Keratinocyte (primary cell): ENCODE results near the gene RPGRIP1. TPM values are rescaled to one million over a fixed set of nuclear protein-coding genes. Genes with fewer than 3 reads are reported as not detected.

ENCODE experiments used
- DNase-seq: peaks from one replicate; pipeline ENCODE4 v3.0.0-alpha.2; 2011; ENCODE audit warnings: low read depth, missing footprints, low spot score
- FAIRE-seq: peaks from 2 replicates; lab custom pipeline; 2011; peaks lifted over from hg19 to GRCh38; lab: Jason Lieb, UNC
- H2AFZ ChIP-seq: 2 replicates; pipeline ENCODE4 v1.6.0; 2012; ENCODE audit warnings: low read length, control low read depth, inconsistent platforms; ENCODE audit not compliant: control insufficient read depth
- H3K27ac ChIP-seq: 2 replicates; pipeline ENCODE4 v1.5.1; 2011; ENCODE audit warnings: low read length; ENCODE audit not compliant: control insufficient read depth, insufficient read depth
- H3K27me3 ChIP-seq: 3 replicates; pipeline ENCODE4 v1.6.0; 2011; ENCODE audit warnings: low read length; ENCODE audit not compliant: control insufficient read depth, insufficient read depth; ENCODE audit errors: extremely low read depth
- H3K36me3 ChIP-seq, 2 experiments: 2 replicates in 1 of 2; 3 replicates in 1 of 2; pipeline ENCODE4 v1.5.1; 2011; ENCODE audit warnings: low read length in 2 of 2, mild to moderate bottlenecking in 1 of 2; ENCODE audit not compliant: control insufficient read depth in 2 of 2, insufficient read depth in 2 of 2; ENCODE audit errors: extremely low read depth in 1 of 2
- H3K4me1 ChIP-seq: 3 replicates; pipeline ENCODE4 v1.5.1; 2011; ENCODE audit warnings: low read length; ENCODE audit not compliant: control insufficient read depth, insufficient read depth; ENCODE audit errors: extremely low read depth
- H3K4me2 ChIP-seq: 3 replicates; pipeline ENCODE4 v1.6.0; 2011; ENCODE audit warnings: low read depth, low read length; ENCODE audit not compliant: control insufficient read depth, insufficient read depth; ENCODE audit errors: extremely low read depth
- H3K4me3 ChIP-seq, 3 experiments: fragments of 200-600 bp in 1 of 3; sonication (generic) in 1 of 3; 2 replicates in 2 of 3; 3 replicates in 1 of 3; pipeline ENCODE4 v1.5.1; 2011 to 2016; ENCODE audit warnings: low read length in 3 of 3, mild to moderate bottlenecking in 3 of 3, control low read depth in 2 of 3, inconsistent platforms in 1 of 3, low read depth in 1 of 3, mixed read lengths in 1 of 3, mixed run types in 1 of 3, moderate library complexity in 1 of 3; ENCODE audit not compliant: control insufficient read depth in 2 of 3, insufficient read depth in 2 of 3; ENCODE audit errors: extremely low read depth in 1 of 3
- H3K79me2 ChIP-seq: 2 replicates; pipeline ENCODE4 v1.6.0; 2012; ENCODE audit warnings: low read length; ENCODE audit not compliant: control insufficient read depth, insufficient read depth
- H3K9ac ChIP-seq: 3 replicates; pipeline ENCODE4 v1.6.0; 2011; ENCODE audit warnings: low read length; ENCODE audit not compliant: control insufficient read depth, insufficient read depth; ENCODE audit errors: extremely low read depth
- H3K9me1 ChIP-seq: 3 replicates; pipeline ENCODE4 v1.6.0; 2011; ENCODE audit warnings: low read length; ENCODE audit not compliant: control insufficient read depth, insufficient read depth; ENCODE audit errors: extremely low read depth
- H3K9me3 ChIP-seq: 2 replicates; pipeline ENCODE4 v1.5.1; 2012; ENCODE audit warnings: low read depth, low read length; ENCODE audit not compliant: control insufficient read depth
- H4K20me1 ChIP-seq: 3 replicates; pipeline ENCODE4 v1.6.0; 2011; ENCODE audit warnings: low read length; ENCODE audit not compliant: control insufficient read depth, insufficient read depth; ENCODE audit errors: extremely low read depth
- EZH2 ChIP-seq: IDR thresholded peaks from one replicate; pipeline ENCODE4 v1.6.1; 2012; ENCODE audit warnings: inconsistent platforms, mild to moderate bottlenecking, low read length, moderate library complexity
- dilution Hi-C: fragments of 300-500 bp; cut with MboI; formaldehyde crosslinking; loops from one replicate; pipeline ENCODE4 v1.7.0; 2020; ENCODE audit warnings: low sequenced_read_pairs; ENCODE audit not compliant: extremely low pct_ligation_motif_present
- polyA plus RNA-seq, 5 experiments: library from polyadenylated mRNA; depleted of rRNA in 3 of 5; stranded (reverse) in 3 of 5; stranded (forward) in 1 of 5; unstranded in 1 of 5; fragments of >200 nt; gene quantifications; 1 replicate in 1 of 5; 2 replicates in 3 of 5; 3 replicates in 1 of 5; pipeline versions ENCODE4 v1.2.1 to v1.2.3, GENCODE V29; 2011 to 2012; ENCODE audit warnings: missing spikeins in 2 of 5, low read depth in 1 of 5, low replicate concordance in 1 of 5
- TF ChIP-seq, protein P1 (sequence below), 3 experiments: IDR thresholded peaks in 1 of 3; conservative IDR thresholded peaks in 1 of 3; optimal IDR thresholded peaks in 1 of 3; 2 replicates in 2 of 3; 3 replicates in 1 of 3; pipeline versions ENCODE3 to v1.5.1; 2011; ENCODE audit warnings: low read length in 3 of 3, mild to moderate bottlenecking in 3 of 3, moderate library complexity in 2 of 3, control low read depth in 1 of 3, inconsistent platforms in 1 of 3; ENCODE audit not compliant: insufficient read depth in 2 of 3; ENCODE audit errors: extremely low read depth in 1 of 3

RPGRIP1 gene
- polyA plus RNA-seq, 1 donor (not counting 4 experiments of a cell fraction or from before 2014, with no cell fraction given) = 0.07 TPM

DNA sequence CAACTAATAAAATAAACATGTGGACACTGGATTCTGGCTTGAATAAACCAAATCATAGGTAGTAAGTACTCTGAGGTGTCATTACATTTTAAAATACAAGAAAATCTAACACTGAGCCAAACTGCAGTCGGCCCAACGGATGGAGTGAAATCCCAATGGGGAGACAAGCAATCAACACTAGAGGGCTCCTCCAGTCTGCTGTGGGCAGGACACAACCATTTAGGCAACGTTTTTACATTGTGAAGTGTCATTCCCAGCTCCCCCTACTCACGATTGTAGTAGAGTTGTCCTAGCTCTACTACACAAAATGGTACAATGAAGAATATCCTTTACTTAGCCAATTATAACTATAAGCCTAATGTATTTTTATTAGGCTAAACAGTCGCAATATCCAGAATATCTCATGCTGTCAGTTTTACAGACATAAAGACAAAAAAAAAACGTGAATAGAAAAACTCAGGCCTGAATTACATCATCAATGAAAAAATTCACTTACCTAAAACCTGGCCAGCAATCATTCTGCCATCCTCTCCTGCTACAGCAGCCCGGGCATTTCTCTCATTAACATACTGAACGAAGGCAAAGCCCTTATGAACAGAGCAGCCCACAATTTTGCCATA, 46.3 kb upstream of the RPGRIP1 start:
- DNase-seq (no peak), FAIRE-seq (no peak)
- Histone ChIP-seq H3K9me1 (no peaks in the 10 kb centered on the region), H3K4me3 (no peak overlapping the region), H2AFZ (no peak overlapping the region), H3K79me2 (peaks cover 99% of the 10 kb centered on the region), H3K36me3 (peaks cover 26 to 47% of the 10 kb centered on the region in 2 experiments), H3K27me3 (no peaks in the 10 kb centered on the region), H3K4me2 (no peak overlapping the region), H4K20me1 (peaks cover 49% of the 10 kb centered on the region), H3K9ac (no peak overlapping the region), H3K27ac (no peak overlapping the region), H3K4me1 (no peaks in the 10 kb centered on the region), H3K9me3 (no peaks in the 10 kb centered on the region)
- dilution Hi-C loops = no loop called here
- TF ChIP-seq, protein P1, sequence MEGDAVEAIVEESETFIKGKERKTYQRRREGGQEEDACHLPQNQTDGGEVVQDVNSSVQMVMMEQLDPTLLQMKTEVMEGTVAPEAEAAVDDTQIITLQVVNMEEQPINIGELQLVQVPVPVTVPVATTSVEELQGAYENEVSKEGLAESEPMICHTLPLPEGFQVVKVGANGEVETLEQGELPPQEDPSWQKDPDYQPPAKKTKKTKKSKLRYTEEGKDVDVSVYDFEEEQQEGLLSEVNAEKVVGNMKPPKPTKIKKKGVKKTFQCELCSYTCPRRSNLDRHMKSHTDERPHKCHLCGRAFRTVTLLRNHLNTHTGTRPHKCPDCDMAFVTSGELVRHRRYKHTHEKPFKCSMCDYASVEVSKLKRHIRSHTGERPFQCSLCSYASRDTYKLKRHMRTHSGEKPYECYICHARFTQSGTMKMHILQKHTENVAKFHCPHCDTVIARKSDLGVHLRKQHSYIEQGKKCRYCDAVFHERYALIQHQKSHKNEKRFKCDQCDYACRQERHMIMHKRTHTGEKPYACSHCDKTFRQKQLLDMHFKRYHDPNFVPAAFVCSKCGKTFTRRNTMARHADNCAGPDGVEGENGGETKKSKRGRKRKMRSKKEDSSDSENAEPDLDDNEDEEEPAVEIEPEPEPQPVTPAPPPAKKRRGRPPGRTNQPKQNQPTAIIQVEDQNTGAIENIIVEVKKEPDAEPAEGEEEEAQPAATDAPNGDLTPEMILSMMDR (optimal IDR thresholded peaks at IDR 0.05 in 1 of 3, IDR thresholded peaks at IDR 0.05 in 1 of 3, conservative IDR thresholded peaks at IDR 0.05 in 1 of 3; ENCODE audit: extremely low read depth in 1 of 3, insufficient read depth in 2 of 3, low read length in 3 of 3) = peak; percentile 8 to 39 (median 29)
- no peak for TF ChIP-seq EZH2

DNA sequence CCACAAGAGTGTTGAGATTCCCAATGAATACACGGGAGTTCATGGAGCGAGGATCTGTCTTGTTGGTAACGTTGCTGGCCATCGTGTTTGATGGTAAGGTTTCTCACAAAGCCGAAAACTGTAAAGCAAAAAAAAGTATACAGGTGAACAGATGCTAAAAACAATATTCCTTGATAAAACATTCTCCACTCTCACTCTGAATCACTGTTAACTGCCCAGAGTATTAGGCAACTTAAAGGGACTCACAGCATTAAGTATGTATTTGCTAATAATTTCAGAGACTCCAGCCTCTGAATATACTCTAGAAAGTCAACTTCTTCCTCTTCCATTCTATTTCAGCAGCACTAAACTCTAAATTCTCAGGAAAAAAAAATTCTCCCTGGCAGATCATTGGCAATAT, 45.8 kb upstream of the RPGRIP1 start:
- no peak overlapping the region for H3K4me3 ChIP-seq
- H3K4me2 ChIP-seq = no peak overlapping the region
- DNase-seq (no peak), FAIRE-seq (no peak)
- H3K27ac ChIP-seq = no peak overlapping the region
- TF ChIP-seq, protein P1 (optimal IDR thresholded peaks at IDR 0.05 in 1 of 3, IDR thresholded peaks at IDR 0.05 in 1 of 3, conservative IDR thresholded peaks at IDR 0.05 in 1 of 3; ENCODE audit: extremely low read depth in 1 of 3, insufficient read depth in 2 of 3, low read length in 3 of 3) = no peak
- TF ChIP-seq EZH2 = no peak
- no peaks in the 10 kb centered on the region for H3K4me1 ChIP-seq
- dilution Hi-C loops = no loop called here
- H3K79me2 ChIP-seq = peaks cover 99% of the 10 kb centered on the region
- H3K36me3 ChIP-seq = peaks cover 26 to 47% of the 10 kb centered on the region in 2 experiments
- H4K20me1 ChIP-seq = peaks cover 54% of the 10 kb centered on the region
- no peaks in the 10 kb centered on the region for H3K9me3 ChIP-seq
- H3K9ac ChIP-seq = no peak overlapping the region
- H2AFZ ChIP-seq = no peak overlapping the region
- H3K27me3 ChIP-seq = no peaks in the 10 kb centered on the region
- no peaks in the 10 kb centered on the region for H3K9me1 ChIP-seq
